Endothelial cell of umbilical vein (primary cell): Measurements from ENCODE around the gene SLC2A11. TPM values are rescaled to one million over a fixed set of nuclear protein-coding genes. Genes with fewer than 3 reads are reported as not detected.

ENCODE experiments used
- BruUV-seq: library from RNA; stranded (reverse); fragments of 400-500 nt; replicated peaks from 2 replicates; lab custom pipeline; 2021; lab: Mats Ljungman, UMichigan
- CTCF ChIA-PET: fragments of 300-600, 350-600 bp; sonication (Branson Sonifier 250); formaldehyde crosslinking; loops from one replicate; lab custom pipeline; 2021; ENCODE audit warnings: antibody characterized with exemption, inconsistent platforms; lab: Charles Lee
- POLR2A ChIA-PET: fragments of 300-600, 350-600 bp; sonication (Branson Sonifier 250); formaldehyde crosslinking; loops from one replicate; lab custom pipeline; 2021; ENCODE audit warnings: antibody characterized with exemption, inconsistent platforms; lab: Charles Lee
- DNase-seq: peaks from one replicate; pipeline ENCODE4 v3.0.0-alpha.2; 2011; ENCODE audit warnings: low read depth, low spot score
- FAIRE-seq: peaks from 2 replicates; lab custom pipeline; 2011; peaks lifted over from hg19 to GRCh38; lab: Jason Lieb, UNC
- H2AFZ ChIP-seq: 2 replicates; pipeline ENCODE4 v1.6.0; 2012; ENCODE audit warnings: low read depth, low read length, control low read depth, inconsistent platforms
- H3K27ac ChIP-seq: 2 replicates; pipeline ENCODE4 v1.5.1; 2011; ENCODE audit warnings: low read depth, mild to moderate bottlenecking, control low read depth, low read length, moderate library complexity; ENCODE audit not compliant: insufficient read depth
- H3K27me3 ChIP-seq, 2 experiments: 2 replicates each; pipeline versions ENCODE4 v1.6.0 to v1.6.1; 2011; ENCODE audit warnings: low read length in 2 of 2, mixed read lengths in 1 of 2; ENCODE audit not compliant: control insufficient read depth in 2 of 2, insufficient read depth in 2 of 2
- H3K36me3 ChIP-seq, 2 experiments: 2 replicates in 1 of 2; 3 replicates in 1 of 2; pipeline ENCODE4 v1.5.1; 2011; ENCODE audit warnings: low read length in 2 of 2, mild to moderate bottlenecking in 1 of 2, moderate library complexity in 1 of 2; ENCODE audit not compliant: control insufficient read depth in 2 of 2, insufficient read depth in 2 of 2; ENCODE audit errors: extremely low read depth in 1 of 2
- H3K4me1 ChIP-seq: 3 replicates; pipeline ENCODE4 v1.5.1; 2011; ENCODE audit warnings: mild to moderate bottlenecking, low read length; ENCODE audit not compliant: control insufficient read depth, insufficient read depth; ENCODE audit errors: extremely low read depth
- H3K4me2 ChIP-seq: 2 replicates; pipeline ENCODE4 v1.6.1; 2011; ENCODE audit warnings: low read length, control low read depth, mixed read lengths; ENCODE audit not compliant: insufficient read depth
- H3K4me3 ChIP-seq, 3 experiments: fragments of 200-600 bp in 1 of 3; sonication (generic), shearing (Covaris generic) in 1 of 3; replicated peaks in 1 of 3; 2 replicates each; pipeline ENCODE4 v1.5.1; 2011 to 2016; ENCODE audit warnings: control low read depth in 3 of 3, low read length in 3 of 3, mild to moderate bottlenecking in 2 of 3, inconsistent platforms in 1 of 3, low read depth in 1 of 3, moderate library complexity in 1 of 3; ENCODE audit not compliant: insufficient read depth in 1 of 3
- H3K79me2 ChIP-seq: 2 replicates; pipeline ENCODE4 v1.6.0; 2012; ENCODE audit warnings: low read length, inconsistent platforms; ENCODE audit not compliant: control insufficient read depth, insufficient read depth
- H3K9ac ChIP-seq: replicated peaks from 2 replicates; pipeline ENCODE3; 2011; ENCODE audit warnings: low read length, control low read depth; ENCODE audit not compliant: insufficient read depth; ENCODE audit errors: extremely low read depth
- H3K9me1 ChIP-seq: replicated peaks from 3 replicates; pipeline ENCODE4 v1.6.0; 2011; ENCODE audit warnings: mild to moderate bottlenecking, low read length; ENCODE audit not compliant: control insufficient read depth, insufficient read depth; ENCODE audit errors: extremely low read depth
- H3K9me3 ChIP-seq: replicated peaks from 2 replicates; pipeline ENCODE4 v1.5.1; 2012; ENCODE audit warnings: low read length, inconsistent platforms; ENCODE audit not compliant: control insufficient read depth, insufficient read depth
- H4K20me1 ChIP-seq: replicated peaks from 2 replicates; pipeline ENCODE3; 2011; ENCODE audit warnings: mild to moderate bottlenecking, low read length; ENCODE audit not compliant: control insufficient read depth, insufficient read depth; ENCODE audit errors: extremely low read depth
- CTCF ChIP-seq, 2 donors: IDR thresholded peaks; 1 replicate in 1 of 2; 2 replicates in 1 of 2; pipeline ENCODE4 v1.5.1; 2011; ENCODE audit warnings: low read length in 2 of 2, mild to moderate bottlenecking in 2 of 2, moderate library complexity in 2 of 2, control low read depth in 1 of 2, inconsistent platforms in 1 of 2, low read depth in 1 of 2; ENCODE audit not compliant: insufficient read depth in 1 of 2; ENCODE audit errors: extremely low read depth in 1 of 2
- EZH2 ChIP-seq: IDR thresholded peaks from 2 replicates; pipeline ENCODE4 v1.6.1; 2012; ENCODE audit warnings: borderline replicate concordance, low read depth, mild to moderate bottlenecking, moderate library complexity, low read length, inconsistent platforms; ENCODE audit not compliant: severe bottlenecking
- FOS ChIP-seq: IDR thresholded peaks from 2 replicates; pipeline ENCODE4 v1.6.1; 2011; ENCODE audit warnings: mild to moderate bottlenecking, low read length, moderate library complexity, borderline replicate concordance; ENCODE audit not compliant: insufficient read depth
- GATA2 ChIP-seq: IDR thresholded peaks from 2 replicates; pipeline ENCODE4 v1.7.0; 2011; ENCODE audit warnings: low read depth, mild to moderate bottlenecking, moderate library complexity, mixed read lengths, low read length; ENCODE audit not compliant: insufficient read length, insufficient read depth
- JUN ChIP-seq: IDR thresholded peaks from 2 replicates; pipeline ENCODE4 v1.6.1; 2011; ENCODE audit warnings: borderline replicate concordance, low read depth; ENCODE audit not compliant: insufficient read length, insufficient read depth
- MAX ChIP-seq: IDR thresholded peaks from 2 replicates; pipeline ENCODE4 v1.6.1; 2011; ENCODE audit not compliant: insufficient read depth, insufficient read length
- MYC ChIP-seq: IDR thresholded peaks from one replicate; pipeline ENCODE4 v1.6.1; 2011; ENCODE audit warnings: mild to moderate bottlenecking, low read depth, low read length
- POLR2A ChIP-seq: IDR thresholded peaks from 2 replicates; pipeline ENCODE4 v1.6.1; 2012; ENCODE audit warnings: low read depth, mild to moderate bottlenecking, control low read depth, low read length
- POLR2AphosphoS5 ChIP-seq: IDR thresholded peaks from 2 replicates; pipeline ENCODE4 v1.6.1; 2012; ENCODE audit warnings: low read depth, mild to moderate bottlenecking, control low read depth, low read length, moderate library complexity; ENCODE audit not compliant: insufficient read depth
- dilution Hi-C: fragments of 300-500 bp; cut with MboI; formaldehyde crosslinking; loops from one replicate; pipeline ENCODE4 v1.15.0; 2019; ENCODE audit warnings: low sequenced_read_pairs; ENCODE audit not compliant: extremely low pct_ligation_motif_present
- intact Hi-C: fragments of 100-400 bp; cut with micrococcal nuclease; formaldehyde crosslinking; loops from one replicate; pipeline ENCODE4 v1.10.0; 2022
- polyA plus RNA-seq, 4 experiments: library from polyadenylated mRNA; depleted of rRNA in 3 of 4; stranded (reverse) in 3 of 4; unstranded in 1 of 4; fragments of >200 nt; gene quantifications; 2 replicates each; pipeline versions ENCODE4 v1.2.1 to v1.2.3, GENCODE V29; 2011 to 2012; ENCODE audit warnings: missing spikeins in 1 of 4
- total RNA-seq: library from RNA; stranded (reverse); gene quantifications from 2 replicates; pipeline ENCODE4 v1.2.3, GENCODE V29; 2021

SLC2A11 gene
- total and polyA plus RNA-seq, 2 donors (not counting 3 experiments of a cell fraction or from before 2014, with no cell fraction given): 4.2 to 4.6 TPM

GRCh38 chr22:23838681-23839468, 18.8 kb upstream of the SLC2A11 start, which contains the start of gene DERL3:
Gene DERL3 (minus strand): TSS chr22:23839006. CDS start chr22:23838987, 19 bp downstream.
- Histone ChIP-seq H3K36me3 (peaks cover 5 to 14% of the 10 kb centered on the region in 2 experiments), H3K27me3 (peaks cover 0 to 2% of the 10 kb centered on the region in 2 experiments), H4K20me1 (no peaks in the 10 kb centered on the region), H2AFZ (peak within 1 kb of the TSS; percentile 64), H3K27ac (no peak within 1 kb of the TSS), H3K79me2 (no peaks in the 10 kb centered on the region), H3K9me1 (no peaks in the 10 kb centered on the region), H3K9me3 (no peaks in the 10 kb centered on the region), H3K4me2 (peak within 1 kb of the TSS; percentile 26), H3K9ac (no peak within 1 kb of the TSS), H3K4me3 (peak within 1 kb of the TSS in 2 of 3 experiments; percentile 26 to 40), H3K4me1 (peaks cover 2% of the 10 kb centered on the region)
- peak; percentile 98 for FAIRE-seq
- intact Hi-C loops (loop anchor here (1.0 to 5.0 kb wide), 2 partner anchors 52 to 71 kb away; partner anchors contain the start of gene SMARCB1), dilution Hi-C loops (no loop called here)
- TF ChIP-seq POLR2A (no peak), EZH2 (no peak), GATA2 (no peak), MAX (peak; percentile 96)
- DNase-seq: peak; percentile 98
- ChIA-PET CTCF (interaction anchor here (1.3 to 2.8 kb wide), 2 partner anchors 10 to 68 kb away, joined by 7 to 16 read pairs; no protein-coding TSS in a partner anchor), POLR2A (no interaction called here)
- BruUV-seq: no TSS peak

- FAIRE-seq: no peak
- CTCF ChIA-PET: interaction anchor here (2.8 kb wide), 1 partner anchor 9 kb away, joined by 16 read pairs; no protein-coding TSS in a partner anchor
- intact Hi-C loops: no loop called here
Observed at GRCh38 chr22:23840026-23840425, 17.6 kb upstream of the SLC2A11 start.

More at GRCh38 chr22:23840026-23840425, 17.6 kb upstream of the SLC2A11 start:
- Histone ChIP-seq H2AFZ (no peak overlapping the region), H3K79me2 (no peaks in the 10 kb centered on the region), H3K27me3 (peaks cover 0 to 2% of the 10 kb centered on the region in 2 experiments), H4K20me1 (no peaks in the 10 kb centered on the region), H3K4me3 (no peak overlapping the region), H3K4me1 (peaks cover 7% of the 10 kb centered on the region), H3K9ac (no peak overlapping the region), H3K27ac (no peak overlapping the region), H3K9me1 (no peaks in the 10 kb centered on the region), H3K36me3 (peaks cover 5 to 8% of the 10 kb centered on the region in 2 experiments), H3K4me2 (no peak overlapping the region), H3K9me3 (no peaks in the 10 kb centered on the region)
- TF ChIP-seq MAX: no peak
- no peak for TF ChIP-seq EZH2
- no peak for TF ChIP-seq POLR2AphosphoS5
- no peak for TF ChIP-seq CTCF (IDR thresholded peaks at IDR 0.05; ENCODE audit: extremely low read depth in 1 of 2, insufficient read depth in 1 of 2, low read depth in 1 of 2, low read length in 2 of 2)
- TF ChIP-seq POLR2A: no peak
- TF ChIP-seq MYC: no peak
- no peak for TF ChIP-seq JUN
- TF ChIP-seq FOS: no peak
- TF ChIP-seq GATA2: no peak
- no TSS peak for BruUV-seq
- DNase-seq: no peak
- dilution Hi-C loops: no loop called here
- POLR2A ChIA-PET: interaction anchor here (0.5 kb wide), 1 partner anchor 249 kb away, joined by 3 read pairs; no protein-coding TSS in a partner anchor
